Retinal pigment epithelial cell (primary cell): ENCODE data around the gene CUX1.

Source experiments
- DNase-seq: peaks from one replicate; pipeline ENCODE4 v3.0.0-alpha.2; 2010; ENCODE audit warnings: low read depth
- H3K4me3 ChIP-seq: 2 replicates; pipeline ENCODE4 v1.5.1; 2011; ENCODE audit warnings: mild to moderate bottlenecking, low read length, control low read depth, moderate library complexity
- CTCF ChIP-seq: conservative IDR thresholded peaks from 2 replicates; pipeline ENCODE4 v1.5.1; 2011; ENCODE audit warnings: low read depth, low read length, control low read depth, inconsistent platforms

The CUX1 gene

GRCh38 chr7:102239206-102239820 is 421.9 kb downstream of the CUX1 start:
- H3K4me3 ChIP-seq, result no peak overlapping the region
- no peak for TF ChIP-seq CTCF

GRCh38 chr7:102241431-102241830 is 424.0 kb downstream of the CUX1 start:
- no peak overlapping the region for H3K4me3 ChIP-seq
- no peak for DNase-seq
- TF ChIP-seq CTCF, result no peak

More at GRCh38 chr7:102239206-102239820, 421.9 kb downstream of the CUX1 start:
- no peak for DNase-seq

- no peak for TF ChIP-seq CTCF
These were observed 427.2 kb downstream of the CUX1 start for GRCh38 chr7:102244601-102245000.

GRCh38 chr7:102248081-102248455 is 430.6 kb downstream of the CUX1 start:
- DNase-seq, result no peak
- TF ChIP-seq CTCF, result no peak
- no peak overlapping the region for H3K4me3 ChIP-seq

More at GRCh38 chr7:102244601-102245000, 427.2 kb downstream of the CUX1 start:
- no peak for DNase-seq
- no peak overlapping the region for H3K4me3 ChIP-seq

GRCh38 chr7:102248456-102249395 is 431.3 kb downstream of the CUX1 start:
- TF ChIP-seq CTCF, result no peak
- no peak for DNase-seq
- H3K4me3 ChIP-seq, result no peak overlapping the region

GRCh38 chr7:102251531-102252365 is 434.3 kb downstream of the CUX1 start:
- H3K4me3 ChIP-seq, result no peak overlapping the region
- no peak for TF ChIP-seq CTCF
- no peak for DNase-seq
